ENCODE results near the gene CLDND2.

The CLDND2 gene

DNA sequence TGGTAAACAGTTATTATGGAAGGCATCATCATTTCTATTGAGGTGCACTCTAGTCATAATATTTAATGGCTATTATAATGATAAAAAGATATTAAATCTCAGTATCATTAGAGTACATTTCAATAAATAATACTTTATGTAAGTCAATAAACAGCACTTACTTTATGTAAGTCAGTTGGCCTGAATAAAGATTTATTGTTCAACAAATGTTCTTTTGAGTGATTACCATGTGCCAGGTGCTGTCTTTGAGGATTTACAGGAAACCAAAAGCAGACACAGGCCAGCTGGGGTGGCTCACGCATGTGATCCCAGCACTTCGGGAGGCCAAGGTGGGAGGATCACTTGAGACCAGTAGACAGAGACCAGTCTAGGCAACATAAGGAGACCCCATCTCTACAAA lies 8.6 kb upstream of the CLDND2 start:
- H3K79me2 ChIP-seq (ENCODE audit: control insufficient read depth, low read length): no peaks in the 10 kb centered on the region
- no peaks in the 10 kb centered on the region for H3K9me2 ChIP-seq (replicated peaks; ENCODE audit: control insufficient read depth, low read length)
- H4K20me1 ChIP-seq (ENCODE audit: control insufficient read depth, insufficient read depth, low read depth, low read length): no peaks in the 10 kb centered on the region
- no peak overlapping the region for H3K4me3 ChIP-seq (ENCODE audit: low read length)
- peaks cover 10% of the 10 kb centered on the region for H3K4me1 ChIP-seq (ENCODE audit: control insufficient read depth, low read length)
- TF ChIP-seq CTCF (IDR thresholded peaks at IDR 0.05; ENCODE audit: low read depth, low read length, poor library complexity, severe bottlenecking) (no peak), EZH2phosphoT487 (IDR thresholded peaks at IDR 0.05; ENCODE audit: borderline replicate concordance, low read length) (no peak)
- no peaks in the 10 kb centered on the region for H3K27me3 ChIP-seq (ENCODE audit: control insufficient read depth, low read length)
- no peaks in the 10 kb centered on the region for H3K36me3 ChIP-seq (ENCODE audit: control insufficient read depth, low read length)
- H3K27ac ChIP-seq (ENCODE audit: low read depth, low read length): no peak overlapping the region
- peaks cover 3% of the 10 kb centered on the region; the same call in 1 of the 2 replicates for H3K9me3 ChIP-seq (ENCODE audit: control insufficient read depth, insufficient read depth, low read length)
- no peaks in the 10 kb centered on the region for H3F3A ChIP-seq (ENCODE audit: control insufficient read depth, insufficient read depth)
- no peak overlapping the region for H3K4me2 ChIP-seq (ENCODE audit: low read length)

- Histone ChIP-seq H3K4me2 (ENCODE audit: low read length) (no peak overlapping the region), H3K9me3 (ENCODE audit: control insufficient read depth, insufficient read depth, low read length) (no peaks in the 10 kb centered on the region), H3F3A (ENCODE audit: control insufficient read depth, insufficient read depth) (no peaks in the 10 kb centered on the region), H3K4me1 (ENCODE audit: control insufficient read depth, low read length) (peaks cover 16% of the 10 kb centered on the region), H4K20me1 (ENCODE audit: control insufficient read depth, insufficient read depth, low read depth, low read length) (no peaks in the 10 kb centered on the region), H3K36me3 (ENCODE audit: control insufficient read depth, low read length) (no peaks in the 10 kb centered on the region), H3K9me2 (replicated peaks; ENCODE audit: control insufficient read depth, low read length) (no peaks in the 10 kb centered on the region), H3K79me2 (ENCODE audit: control insufficient read depth, low read length) (no peaks in the 10 kb centered on the region), H3K27ac (ENCODE audit: low read depth, low read length) (no peak overlapping the region), H3K4me3 (ENCODE audit: low read length) (no peak overlapping the region), H3K27me3 (ENCODE audit: control insufficient read depth, low read length) (no peaks in the 10 kb centered on the region)
- TF ChIP-seq CTCF (IDR thresholded peaks at IDR 0.05; ENCODE audit: low read depth, low read length, poor library complexity, severe bottlenecking) (no peak), EZH2phosphoT487 (IDR thresholded peaks at IDR 0.05; ENCODE audit: borderline replicate concordance, low read length) (no peak)
These were observed 6.9 kb upstream of the CLDND2 start for GRCh38 chr19:51375504-51376221.

DNA sequence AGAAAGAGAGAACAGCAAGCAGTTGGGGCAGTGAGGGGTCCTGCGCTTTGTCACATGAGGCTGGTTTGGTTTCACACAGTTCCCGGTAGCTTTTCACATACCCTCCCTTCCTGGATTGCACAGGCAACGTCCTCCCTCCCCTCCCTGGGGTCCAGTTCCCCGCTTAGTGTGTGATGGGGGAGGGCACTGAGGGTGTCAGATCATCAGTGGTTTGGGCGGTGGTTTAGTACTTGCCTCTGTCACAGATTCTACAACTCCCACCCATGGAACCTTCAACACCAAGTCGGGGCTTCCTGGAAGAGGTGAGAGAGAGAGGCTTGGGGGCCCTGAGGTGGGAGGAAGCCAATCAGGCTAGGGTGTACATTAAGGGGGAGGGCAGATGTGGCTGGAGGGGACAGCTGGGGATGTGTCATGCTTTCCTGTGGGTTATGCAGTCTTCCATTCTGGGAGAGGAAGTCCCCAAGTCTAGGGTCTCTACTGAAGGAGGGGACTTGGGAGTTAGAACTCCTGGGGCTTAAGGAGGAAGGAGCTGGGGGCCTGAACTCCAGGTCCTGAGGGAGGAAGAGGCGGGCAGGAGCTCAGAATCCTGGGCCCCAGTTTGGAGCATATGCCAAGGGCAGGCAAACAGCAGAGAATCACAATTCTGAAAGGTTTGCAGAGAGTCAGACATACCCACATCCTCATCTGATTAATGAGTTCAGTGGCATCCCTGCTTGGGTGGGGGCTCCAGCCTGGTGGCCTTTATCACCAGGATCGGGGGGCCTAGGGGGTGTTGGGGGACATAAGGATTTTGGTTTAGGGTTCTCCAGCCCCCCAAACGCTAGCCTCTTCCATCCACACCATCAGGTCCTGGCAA lies 4.1 kb upstream of the CLDND2 start, which contains the start of gene NKG7:
TSS of gene NKG7 (minus strand) at position 6 of the 856 bp plus-strand sequence. CDS start 119 bp downstream, outside the sequence.
- peak within 1 kb of the TSS; percentile 16 for H3K4me3 ChIP-seq (ENCODE audit: low read length)
- H3F3A ChIP-seq (ENCODE audit: control insufficient read depth, insufficient read depth): no peaks in the 10 kb centered on the region
- H3K4me2 ChIP-seq (ENCODE audit: low read length): peak within 1 kb of the TSS; percentile 37
- H3K4me1 ChIP-seq (ENCODE audit: control insufficient read depth, low read length): peaks cover 26% of the 10 kb centered on the region
- no peaks in the 10 kb centered on the region for H3K36me3 ChIP-seq (ENCODE audit: control insufficient read depth, low read length)
- no peaks in the 10 kb centered on the region for H3K9me2 ChIP-seq (replicated peaks; ENCODE audit: control insufficient read depth, low read length)
- H3K27me3 ChIP-seq (ENCODE audit: control insufficient read depth, low read length): no peaks in the 10 kb centered on the region
- H3K79me2 ChIP-seq (ENCODE audit: control insufficient read depth, low read length): peaks cover 7% of the 10 kb centered on the region; the same call in 1 of the 2 replicates
- no peak within 1 kb of the TSS for H3K27ac ChIP-seq (ENCODE audit: low read depth, low read length)
- TF ChIP-seq CTCF (IDR thresholded peaks at IDR 0.05; ENCODE audit: low read depth, low read length, poor library complexity, severe bottlenecking) (no peak), EZH2phosphoT487 (IDR thresholded peaks at IDR 0.05; ENCODE audit: borderline replicate concordance, low read length) (no peak)
- no peaks in the 10 kb centered on the region for H4K20me1 ChIP-seq (ENCODE audit: control insufficient read depth, insufficient read depth, low read depth, low read length)
- H3K9me3 ChIP-seq (ENCODE audit: control insufficient read depth, insufficient read depth, low read length): no peaks in the 10 kb centered on the region
